B cell (primary cell): ENCODE results near the gene MAP3K1. TPM values are rescaled to one million over a fixed set of nuclear protein-coding genes. Genes with fewer than 3 reads are reported as not detected.

Experiments
- ATAC-seq: fragments of 200-7000 bp; cut with Tn5 transposase; one replicate; pipeline ENCODE4 v1.10.0; 2021; ENCODE audit warnings: low read depth, mild to moderate bottlenecking, moderate number of reproducible peaks, moderate library complexity
- CTCF ChIA-PET: fragments of 350-600 bp; sonication (Branson Sonifier 250); formaldehyde crosslinking; loops from one replicate; lab custom pipeline; 2021; ENCODE audit warnings: antibody characterized with exemption, inconsistent platforms; lab: Charles Lee
- POLR2A ChIA-PET: fragments of 350-600 bp; sonication (Branson Sonifier 250); formaldehyde crosslinking; loops from one replicate; lab custom pipeline; 2021; ENCODE audit warnings: antibody characterized with exemption; lab: Charles Lee
- DNase-seq: peaks from one replicate; pipeline ENCODE4 v3.0.0; 2013
- H2AFZ ChIP-seq: 2 replicates; pipeline ENCODE4 v1.6.1; 2012; ENCODE audit warnings: mild to moderate bottlenecking, low read depth, low read length; ENCODE audit not compliant: insufficient read depth, poor library complexity, severe bottlenecking
- H3K27ac ChIP-seq, 2 donors: 1 replicate in 1 of 2; 2 replicates in 1 of 2; pipeline ENCODE4 v1.5.1; 2012 to 2013; ENCODE audit warnings: low read length in 2 of 2, mild to moderate bottlenecking in 2 of 2, moderate library complexity in 1 of 2
- H3K27me3 ChIP-seq, 4 experiments: fragments of 200-600 bp in 1 of 4; sonication (generic) in 1 of 4; replicated peaks in 1 of 4; 1 replicate in 2 of 4; 2 replicates in 2 of 4; pipeline versions ENCODE4 v1.6.1 to v1.7.0; 2013 to 2016; ENCODE audit warnings: low read length in 3 of 4, mild to moderate bottlenecking in 2 of 4, mixed read lengths in 1 of 4, moderate library complexity in 1 of 4; ENCODE audit not compliant: insufficient read depth in 4 of 4, control insufficient read depth in 3 of 4; ENCODE audit errors: control extremely low read depth in 1 of 4
- H3K36me3 ChIP-seq, 2 experiments: replicated peaks in 1 of 2; 1 replicate in 1 of 2; 2 replicates in 1 of 2; pipeline versions ENCODE4 v1.6.1 to v1.7.1; 2013; ENCODE audit warnings: low read length in 1 of 2; ENCODE audit not compliant: insufficient read depth in 2 of 2, control insufficient read depth in 1 of 2; ENCODE audit errors: control extremely low read depth in 1 of 2, extremely low read depth in 1 of 2
- H3K4me1 ChIP-seq, 2 donors: fragments of 200-600 bp in 1 of 2; sonication (generic) in 1 of 2; 1 replicate in 1 of 2; 2 replicates in 1 of 2; pipeline versions ENCODE4 v1.5.1 to v1.6.1; 2013 to 2017; ENCODE audit warnings: low read length in 2 of 2; ENCODE audit not compliant: control insufficient read depth in 2 of 2, insufficient read depth in 2 of 2
- H3K4me2 ChIP-seq: replicated peaks from 2 replicates; pipeline ENCODE3; 2012; ENCODE audit warnings: mild to moderate bottlenecking, low read depth, low read length; ENCODE audit not compliant: poor library complexity, severe bottlenecking
- H3K4me3 ChIP-seq, 5 experiments: fragments of 200-600 bp in 1 of 5; sonication (generic) in 1 of 5; 1 replicate in 3 of 5; 2 replicates in 2 of 5; pipeline versions ENCODE4 v1.5.1 to v1.7.0; 2011 to 2016; ENCODE audit warnings: low read length in 4 of 5, mild to moderate bottlenecking in 4 of 5, low read depth in 2 of 5, control low read depth in 1 of 5, moderate library complexity in 1 of 5; ENCODE audit not compliant: insufficient read depth in 1 of 5; ENCODE audit errors: control extremely low read depth in 1 of 5, extremely low read depth in 1 of 5
- H3K79me2 ChIP-seq: fragments of 200-600 bp; sonication (generic); one replicate; pipeline ENCODE4 v1.6.0; 2016; ENCODE audit warnings: low read length; ENCODE audit not compliant: control insufficient read depth, insufficient read depth
- H3K9ac ChIP-seq: fragments of 200-600 bp; sonication (generic); 2 replicates; pipeline ENCODE4 v1.6.1; 2017; ENCODE audit warnings: mild to moderate bottlenecking, low read length, moderate library complexity
- H3K9me3 ChIP-seq, 3 donors: one replicate each; pipeline versions ENCODE4 v1.6.1 to v1.7.1; 2013; ENCODE audit warnings: low read length in 2 of 3; ENCODE audit not compliant: control insufficient read depth in 2 of 3, insufficient read depth in 1 of 3; ENCODE audit errors: control extremely low read depth in 1 of 3
- H4K20me1 ChIP-seq: 2 replicates; pipeline ENCODE4 v1.6.0; 2012; ENCODE audit warnings: mild to moderate bottlenecking, low read length; ENCODE audit not compliant: insufficient read depth, control insufficient read depth, poor library complexity, severe bottlenecking
- H3K27ac Mint-ChIP-seq: one replicate; pipeline ENCODE4 v1.8.0; 2021; ENCODE audit warnings: mixed read lengths
- H3K27me3 Mint-ChIP-seq: one replicate; pipeline ENCODE4 v1.8.0; 2021; ENCODE audit warnings: mixed read lengths
- H3K4me1 Mint-ChIP-seq: one replicate; pipeline ENCODE4 v1.8.0; 2021; ENCODE audit warnings: mixed read lengths
- H3K4me3 Mint-ChIP-seq: one replicate; pipeline ENCODE4 v1.8.0; 2021; ENCODE audit warnings: mixed read lengths
- H3K9me3 Mint-ChIP-seq: one replicate; pipeline ENCODE4 v1.8.0; 2022; ENCODE audit warnings: mixed read lengths; ENCODE audit not compliant: insufficient read depth
- EZH2 ChIP-seq: IDR thresholded peaks from 2 replicates; pipeline ENCODE4 v1.6.1; 2012; ENCODE audit warnings: borderline replicate concordance, low read depth, mild to moderate bottlenecking, moderate library complexity, low read length; ENCODE audit not compliant: insufficient read depth, poor library complexity, severe bottlenecking
- WGBS: methylation state at CpG from one replicate; pipeline ENCODE4 v1.1.5; 2013; ENCODE audit warnings: missing lambda C conversion rate; ENCODE audit not compliant: insufficient coverage; 5-methylcytosine and 5-hydroxymethylcytosine counted together
- intact Hi-C: fragments of 100-400 bp; cut with micrococcal nuclease; formaldehyde crosslinking; loops from one replicate; pipeline ENCODE4 v1.10.0; 2022
- polyA plus RNA-seq: library from polyadenylated mRNA; depleted of rRNA; stranded (reverse); fragments of >200 nt; gene quantifications from 2 replicates; pipeline ENCODE4 v1.2.3, GENCODE V29; 2012
- total RNA-seq, 2 donors: library from RNA; stranded (reverse); fragments of 120-200 nt in 1 of 2; gene quantifications; 1 replicate in 1 of 2; 2 replicates in 1 of 2; pipeline versions ENCODE4 v1.2.3 to v1.2.4, GENCODE V29; 2013 to 2022
- TF ChIP-seq, protein P1 (sequence below): fragments of 200-600 bp; IDR thresholded peaks from one replicate; pipeline ENCODE4 v1.8.0; 2022; ENCODE audit warnings: antibody characterized with exemption, mild to moderate bottlenecking

Gene MAP3K1
- total and polyA plus RNA-seq, 2 donors (not counting 1 experiment from before 2014, with no cell fraction given): 51.7 to 160 TPM

DNA sequence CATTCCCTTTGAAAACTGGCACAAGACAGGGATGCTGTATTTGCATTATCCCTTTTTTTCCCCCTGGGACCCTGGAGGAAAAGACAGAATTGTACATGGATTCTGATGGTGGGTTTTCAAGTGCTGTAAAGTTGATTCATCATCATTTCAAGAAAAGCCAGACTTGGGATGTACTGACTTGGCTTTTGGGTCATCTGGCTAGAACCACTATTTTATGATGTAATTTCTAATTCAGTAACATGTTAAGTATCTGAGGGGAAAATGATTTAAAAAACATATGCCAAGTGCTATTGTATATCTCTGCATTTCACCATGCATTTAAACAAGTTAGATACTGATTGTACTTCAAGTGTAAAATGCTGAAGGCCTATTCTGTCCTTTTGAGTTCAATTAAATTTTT lies 15.2 kb upstream of the MAP3K1 start:
- ATAC-seq: no peak

DNA sequence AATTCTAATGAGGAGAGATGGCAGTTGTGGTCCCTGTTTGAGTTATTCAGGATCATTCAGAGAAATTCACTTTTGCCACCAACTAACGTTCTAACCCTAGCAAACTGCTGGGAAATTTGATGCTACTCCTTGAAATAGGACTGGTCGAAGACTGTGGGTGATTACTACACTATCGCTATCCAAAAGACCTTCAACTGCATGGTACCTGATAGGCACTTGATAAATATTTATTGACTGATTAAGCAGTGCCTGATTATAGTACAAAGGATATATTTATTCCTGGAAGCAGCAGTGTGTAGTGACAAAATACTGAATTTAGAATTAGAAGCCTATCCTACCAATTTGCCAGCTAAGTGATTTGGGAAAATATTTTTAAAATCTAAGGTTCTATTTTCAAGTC lies 14.1 kb upstream of the MAP3K1 start:
- no peaks in the 10 kb centered on the region for H3K9me3 Mint-ChIP-seq
- no peak overlapping the region for H3K27ac ChIP-seq
- no CpG with 5 or more reads among the region's 3 CpGs for WGBS

More for the DNA sequence above, 15.2 kb upstream of the MAP3K1 start:
- H3K27ac Mint-ChIP-seq: no peak overlapping the region
- H4K20me1 ChIP-seq: no peaks in the 10 kb centered on the region
- no peak for DNase-seq
- H3K4me2 ChIP-seq: no peak overlapping the region
- TF ChIP-seq, protein P1, sequence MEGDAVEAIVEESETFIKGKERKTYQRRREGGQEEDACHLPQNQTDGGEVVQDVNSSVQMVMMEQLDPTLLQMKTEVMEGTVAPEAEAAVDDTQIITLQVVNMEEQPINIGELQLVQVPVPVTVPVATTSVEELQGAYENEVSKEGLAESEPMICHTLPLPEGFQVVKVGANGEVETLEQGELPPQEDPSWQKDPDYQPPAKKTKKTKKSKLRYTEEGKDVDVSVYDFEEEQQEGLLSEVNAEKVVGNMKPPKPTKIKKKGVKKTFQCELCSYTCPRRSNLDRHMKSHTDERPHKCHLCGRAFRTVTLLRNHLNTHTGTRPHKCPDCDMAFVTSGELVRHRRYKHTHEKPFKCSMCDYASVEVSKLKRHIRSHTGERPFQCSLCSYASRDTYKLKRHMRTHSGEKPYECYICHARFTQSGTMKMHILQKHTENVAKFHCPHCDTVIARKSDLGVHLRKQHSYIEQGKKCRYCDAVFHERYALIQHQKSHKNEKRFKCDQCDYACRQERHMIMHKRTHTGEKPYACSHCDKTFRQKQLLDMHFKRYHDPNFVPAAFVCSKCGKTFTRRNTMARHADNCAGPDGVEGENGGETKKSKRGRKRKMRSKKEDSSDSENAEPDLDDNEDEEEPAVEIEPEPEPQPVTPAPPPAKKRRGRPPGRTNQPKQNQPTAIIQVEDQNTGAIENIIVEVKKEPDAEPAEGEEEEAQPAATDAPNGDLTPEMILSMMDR: no peak
- TF ChIP-seq EZH2: no peak
- no peak overlapping the region for H3K27ac ChIP-seq
- POLR2A ChIA-PET: no interaction called here
- no peaks in the 10 kb centered on the region for H3K27me3 Mint-ChIP-seq
- H3K9ac ChIP-seq: no peak overlapping the region
- H3K4me1 Mint-ChIP-seq: peaks cover 10% of the 10 kb centered on the region
- H3K4me3 ChIP-seq: no peak overlapping the region
- no peaks in the 10 kb centered on the region for H3K36me3 ChIP-seq
- CTCF ChIA-PET: no interaction called here
- no peaks in the 10 kb centered on the region for H3K27me3 ChIP-seq
- no peaks in the 10 kb centered on the region for H3K4me1 ChIP-seq
- no peak overlapping the region for H2AFZ ChIP-seq
- H3K9me3 Mint-ChIP-seq: no peaks in the 10 kb centered on the region
- intact Hi-C loops: no loop called here
- H3K4me3 Mint-ChIP-seq: no peak overlapping the region
- H3K79me2 ChIP-seq: no peaks in the 10 kb centered on the region
- H3K9me3 ChIP-seq: no peaks in the 10 kb centered on the region

More for the DNA sequence above, 14.1 kb upstream of the MAP3K1 start:
- Histone ChIP-seq H3K4me3 (no peak overlapping the region), H3K4me1 (no peaks in the 10 kb centered on the region), H3K36me3 (no peaks in the 10 kb centered on the region), H3K4me2 (no peak overlapping the region), H3K9me3 (no peaks in the 10 kb centered on the region), H2AFZ (no peak overlapping the region), H3K27me3 (no peaks in the 10 kb centered on the region), H4K20me1 (no peaks in the 10 kb centered on the region), H3K79me2 (no peaks in the 10 kb centered on the region), H3K9ac (no peak overlapping the region)
- ChIA-PET CTCF (interaction anchor here (1.3 to 1.4 kb wide), 2 partner anchors 37 to 131 kb away, joined by 3 read pairs; no protein-coding TSS in a partner anchor), POLR2A (no interaction called here)
- intact Hi-C loops: no loop called here
- no peak overlapping the region for H3K27ac Mint-ChIP-seq
- ATAC-seq (no peak), DNase-seq (no peak)
- no peak overlapping the region for H3K4me3 Mint-ChIP-seq
- H3K4me1 Mint-ChIP-seq: peaks cover 10% of the 10 kb centered on the region
- TF ChIP-seq, protein P1: no peak
- TF ChIP-seq EZH2: no peak
- H3K27me3 Mint-ChIP-seq: no peaks in the 10 kb centered on the region
